Neural progenitor cell (in vitro differentiated cells): ENCODE data around the gene CERT1.

Experiments used
- EZH2 ChIP-seq: fragments of 200-600 bp; sonication (generic); IDR thresholded peaks from 2 replicates; pipeline ENCODE4 v1.6.1; 2017; ENCODE audit warnings: antibody characterized with exemption, mild to moderate bottlenecking, moderate library complexity
- TF ChIP-seq, protein P1 (sequence below): fragments of 200-600 bp; sonication (generic); IDR thresholded peaks from 2 replicates; pipeline ENCODE4 v1.5.1; 2017; ENCODE audit warnings: antibody characterized with exemption, mild to moderate bottlenecking

GRCh38 chr5:75512383-75513074 is 1.1 kb upstream of the CERT1 start:
- TF ChIP-seq, protein P1, sequence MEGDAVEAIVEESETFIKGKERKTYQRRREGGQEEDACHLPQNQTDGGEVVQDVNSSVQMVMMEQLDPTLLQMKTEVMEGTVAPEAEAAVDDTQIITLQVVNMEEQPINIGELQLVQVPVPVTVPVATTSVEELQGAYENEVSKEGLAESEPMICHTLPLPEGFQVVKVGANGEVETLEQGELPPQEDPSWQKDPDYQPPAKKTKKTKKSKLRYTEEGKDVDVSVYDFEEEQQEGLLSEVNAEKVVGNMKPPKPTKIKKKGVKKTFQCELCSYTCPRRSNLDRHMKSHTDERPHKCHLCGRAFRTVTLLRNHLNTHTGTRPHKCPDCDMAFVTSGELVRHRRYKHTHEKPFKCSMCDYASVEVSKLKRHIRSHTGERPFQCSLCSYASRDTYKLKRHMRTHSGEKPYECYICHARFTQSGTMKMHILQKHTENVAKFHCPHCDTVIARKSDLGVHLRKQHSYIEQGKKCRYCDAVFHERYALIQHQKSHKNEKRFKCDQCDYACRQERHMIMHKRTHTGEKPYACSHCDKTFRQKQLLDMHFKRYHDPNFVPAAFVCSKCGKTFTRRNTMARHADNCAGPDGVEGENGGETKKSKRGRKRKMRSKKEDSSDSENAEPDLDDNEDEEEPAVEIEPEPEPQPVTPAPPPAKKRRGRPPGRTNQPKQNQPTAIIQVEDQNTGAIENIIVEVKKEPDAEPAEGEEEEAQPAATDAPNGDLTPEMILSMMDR = no peak
- TF ChIP-seq EZH2 = no peak
